VCaP (cell line): ENCODE results near the gene METAP1D.
"Not testable (repeated sequence)": the region's sequence is repeated elsewhere in the genome, so short reads cannot be mapped to it uniquely, and the experiment has no call there.

Experiments used
- H3K27ac ChIP-seq: fragments of 450-650 bp; 2 replicates; pipeline ENCODE4 v1.5.1; 2017
- CTCF ChIP-seq: fragments of 450-650 bp; conservative IDR thresholded peaks from 2 replicates; pipeline ENCODE4 v1.5.1; 2017; ENCODE audit warnings: mild to moderate bottlenecking, moderate library complexity

METAP1D gene

GRCh38 chr2:172066394-172066886 lies 66.7 kb downstream of the METAP1D start:
- no peak overlapping the region for H3K27ac ChIP-seq
- no peak for TF ChIP-seq CTCF

GRCh38 chr2:172067905-172068304 lies 68.2 kb downstream of the METAP1D start:
- H3K27ac ChIP-seq = not testable (repeated sequence)

GRCh38 chr2:172070936-172071335 lies 71.2 kb downstream of the METAP1D start:
- no peak overlapping the region for H3K27ac ChIP-seq
- no peak for TF ChIP-seq CTCF

- no peak for TF ChIP-seq CTCF
- no peak overlapping the region for H3K27ac ChIP-seq
These were observed 72.5 kb downstream of the METAP1D start for GRCh38 chr2:172072303-172072702.

GRCh38 chr2:172072706-172073105 lies 73.0 kb downstream of the METAP1D start:
- no peak overlapping the region for H3K27ac ChIP-seq
- TF ChIP-seq CTCF = no peak

- no peak for TF ChIP-seq CTCF
- H3K27ac ChIP-seq = no peak overlapping the region
These were observed 73.8 kb downstream of the METAP1D start for GRCh38 chr2:172073518-172073917.

- no peak for TF ChIP-seq CTCF
- no peak overlapping the region for H3K27ac ChIP-seq
These were observed 74.5 kb downstream of the METAP1D start for GRCh38 chr2:172074254-172074653.

GRCh38 chr2:172079416-172079815 lies 79.7 kb downstream of the METAP1D start:
- no peak for TF ChIP-seq CTCF
- no peak overlapping the region for H3K27ac ChIP-seq
